Activated naive CD8-positive, alpha-beta T cell treated with anti-CD3 and anti-CD28 coated beads for 36 hours (primary cell): ENCODE data around the gene SMIM23. TPM values are rescaled to one million over a fixed set of nuclear protein-coding genes. Genes with fewer than 3 reads are reported as not detected.

Source experiments
- DNase-seq: peaks from one replicate; pipeline ENCODE4 v3.0.0; 2021
- H3K27ac Mint-ChIP-seq: one replicate; pipeline ENCODE4 v1.8.0; 2022; ENCODE audit warnings: mild to moderate bottlenecking, moderate library complexity, mixed read lengths
- H3K27me3 Mint-ChIP-seq: one replicate; pipeline ENCODE4 v1.8.0; 2022; ENCODE audit warnings: mild to moderate bottlenecking, mixed read lengths
- H3K36me3 Mint-ChIP-seq: one replicate; pipeline ENCODE4 v1.8.0; 2021; ENCODE audit warnings: mild to moderate bottlenecking, mixed read lengths
- H3K4me1 Mint-ChIP-seq: one replicate; pipeline ENCODE4 v1.8.0; 2021; ENCODE audit warnings: mixed read lengths
- H3K4me3 Mint-ChIP-seq: one replicate; pipeline ENCODE4 v1.8.0; 2022; ENCODE audit warnings: mild to moderate bottlenecking, moderate library complexity, mixed read lengths
- H3K9me3 Mint-ChIP-seq: one replicate; pipeline ENCODE4 v1.8.0; 2022; ENCODE audit warnings: mixed read lengths
- total RNA-seq, 2 experiments: library from RNA; stranded (reverse); gene quantifications; one replicate each; pipeline ENCODE4 v1.2.3, GENCODE V29; 2021

SMIM23 gene
- total RNA-seq, 2 experiments from 2014 or later = not detected

DNA sequence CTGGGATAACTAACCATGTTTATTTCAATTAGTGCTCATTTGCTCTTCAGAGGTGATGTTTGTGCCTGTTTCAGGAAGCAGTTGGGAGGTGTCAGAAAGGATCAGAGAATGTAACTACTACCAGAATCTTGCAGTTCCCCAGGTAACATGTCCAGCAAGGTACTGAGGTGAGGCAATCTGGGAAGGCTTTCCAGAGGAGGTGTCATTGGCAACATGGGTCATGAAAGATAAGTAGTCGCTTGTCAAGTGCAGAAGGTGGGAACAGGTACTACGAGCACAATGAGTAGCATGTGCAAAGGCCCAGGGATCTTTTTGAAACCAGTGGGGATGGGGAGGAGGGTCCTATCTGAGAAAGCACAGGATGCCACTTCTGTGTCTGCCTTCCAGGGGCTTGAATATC lies 4.8 kb downstream of the SMIM23 start:
- Mint-ChIP-seq H3K27me3 (peaks cover 31% of the 10 kb centered on the region), H3K27ac (no peak overlapping the region), H3K9me3 (no peaks in the 10 kb centered on the region), H3K4me3 (no peak overlapping the region), H3K36me3 (no peaks in the 10 kb centered on the region), H3K4me1 (no peaks in the 10 kb centered on the region)
- DNase-seq = no peak

GRCh38 chr5:171794470-171794960 lies 8.9 kb downstream of the SMIM23 start:
- Mint-ChIP-seq H3K4me1 (no peaks in the 10 kb centered on the region), H3K27ac (no peak overlapping the region), H3K4me3 (no peak overlapping the region), H3K27me3 (peaks cover 24% of the 10 kb centered on the region), H3K36me3 (no peaks in the 10 kb centered on the region), H3K9me3 (no peaks in the 10 kb centered on the region)
- DNase-seq = no peak

DNA sequence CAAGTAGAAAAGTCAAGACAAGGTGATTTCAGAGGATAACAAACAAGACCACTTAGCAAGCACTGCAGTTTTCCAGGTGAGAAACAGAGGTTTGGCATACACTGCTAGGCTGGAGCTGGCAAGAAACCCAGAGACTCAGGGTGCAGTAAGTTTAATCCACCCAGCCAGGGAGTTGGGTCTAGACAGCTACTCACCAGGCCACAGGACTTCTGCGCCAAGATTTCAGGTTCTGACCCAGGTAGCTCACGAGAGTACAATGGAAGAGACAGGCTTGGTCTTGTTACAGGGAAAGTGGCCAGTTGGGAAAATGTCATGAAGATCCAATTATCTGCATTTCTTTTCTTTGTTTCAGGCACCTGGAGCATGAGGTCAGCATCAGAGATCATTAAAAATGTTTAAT lies 9.8 kb downstream of the SMIM23 start:
- Mint-ChIP-seq H3K27me3 (peaks cover 25% of the 10 kb centered on the region), H3K9me3 (no peaks in the 10 kb centered on the region), H3K27ac (no peak overlapping the region), H3K4me3 (no peak overlapping the region), H3K36me3 (no peaks in the 10 kb centered on the region), H3K4me1 (no peaks in the 10 kb centered on the region)
- DNase-seq = no peak

- Mint-ChIP-seq H3K27ac (no peak overlapping the region), H3K36me3 (no peaks in the 10 kb centered on the region)
Observed at GRCh38 chr5:171796436-171796835, 10.8 kb downstream of the SMIM23 start.

DNA sequence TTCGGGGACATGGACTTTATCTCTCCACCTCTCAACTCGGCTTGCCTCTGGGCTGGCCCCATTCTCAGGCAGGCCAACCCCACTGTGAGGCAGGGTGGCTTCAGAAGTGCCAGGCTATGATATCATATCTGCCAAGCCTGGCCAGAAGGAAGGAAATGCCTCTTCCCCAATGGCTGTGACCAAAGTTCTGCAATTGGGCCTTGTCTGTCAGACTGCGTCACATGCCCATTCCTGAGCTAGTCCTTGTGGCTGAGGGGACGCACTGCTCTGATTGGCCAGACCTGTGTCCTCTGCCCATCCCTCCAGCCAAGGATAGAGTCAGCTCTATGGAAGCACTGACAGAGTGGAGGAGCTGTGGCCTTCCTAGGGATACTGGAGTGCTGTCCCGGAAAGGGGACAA lies 11.9 kb downstream of the SMIM23 start:
- no peak overlapping the region for H3K27ac Mint-ChIP-seq
- H3K4me1 Mint-ChIP-seq = no peaks in the 10 kb centered on the region
- no peak for DNase-seq
- no peaks in the 10 kb centered on the region for H3K9me3 Mint-ChIP-seq
- H3K4me3 Mint-ChIP-seq = no peak overlapping the region
- no peaks in the 10 kb centered on the region for H3K36me3 Mint-ChIP-seq
- peaks cover 19% of the 10 kb centered on the region for H3K27me3 Mint-ChIP-seq

More at GRCh38 chr5:171796436-171796835, 10.8 kb downstream of the SMIM23 start:
- H3K4me3 Mint-ChIP-seq = no peak overlapping the region
- no peaks in the 10 kb centered on the region for H3K9me3 Mint-ChIP-seq
- H3K27me3 Mint-ChIP-seq = peaks cover 18% of the 10 kb centered on the region
- H3K4me1 Mint-ChIP-seq = no peaks in the 10 kb centered on the region
- DNase-seq = no peak

GRCh38 chr5:171798418-171798817 lies 12.8 kb downstream of the SMIM23 start:
- no peaks in the 10 kb centered on the region for H3K9me3 Mint-ChIP-seq
- H3K27me3 Mint-ChIP-seq = peaks cover 18% of the 10 kb centered on the region
- H3K4me3 Mint-ChIP-seq = no peak overlapping the region
- no peaks in the 10 kb centered on the region for H3K36me3 Mint-ChIP-seq
- no peak for DNase-seq
- no peaks in the 10 kb centered on the region for H3K4me1 Mint-ChIP-seq
- H3K27ac Mint-ChIP-seq = no peak overlapping the region

DNA sequence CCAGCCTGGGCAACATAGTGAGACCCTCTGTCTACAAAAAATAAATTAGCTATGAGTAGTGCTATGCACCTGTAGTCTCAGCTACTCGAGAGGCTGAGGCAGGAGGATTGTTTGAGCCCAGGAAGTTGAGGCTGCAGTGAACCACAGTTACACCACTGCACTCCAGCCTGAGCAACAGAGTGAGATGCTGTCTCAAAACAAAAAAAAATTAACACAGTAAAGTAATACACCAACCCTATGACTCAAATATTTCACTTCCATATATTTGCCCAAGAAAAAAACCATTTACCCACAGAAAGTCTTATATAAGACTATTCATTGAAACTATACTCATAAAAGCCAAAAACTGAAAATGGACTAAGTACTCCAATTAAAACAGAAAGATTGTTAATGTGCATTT lies 16.2 kb downstream of the SMIM23 start:
- H3K27ac Mint-ChIP-seq = no peak overlapping the region
- no peak for DNase-seq
- H3K27me3 Mint-ChIP-seq = peaks cover 35% of the 10 kb centered on the region
- no peaks in the 10 kb centered on the region for H3K4me1 Mint-ChIP-seq
- no peaks in the 10 kb centered on the region for H3K36me3 Mint-ChIP-seq
- H3K4me3 Mint-ChIP-seq = no peak overlapping the region
- no peaks in the 10 kb centered on the region for H3K9me3 Mint-ChIP-seq

DNA sequence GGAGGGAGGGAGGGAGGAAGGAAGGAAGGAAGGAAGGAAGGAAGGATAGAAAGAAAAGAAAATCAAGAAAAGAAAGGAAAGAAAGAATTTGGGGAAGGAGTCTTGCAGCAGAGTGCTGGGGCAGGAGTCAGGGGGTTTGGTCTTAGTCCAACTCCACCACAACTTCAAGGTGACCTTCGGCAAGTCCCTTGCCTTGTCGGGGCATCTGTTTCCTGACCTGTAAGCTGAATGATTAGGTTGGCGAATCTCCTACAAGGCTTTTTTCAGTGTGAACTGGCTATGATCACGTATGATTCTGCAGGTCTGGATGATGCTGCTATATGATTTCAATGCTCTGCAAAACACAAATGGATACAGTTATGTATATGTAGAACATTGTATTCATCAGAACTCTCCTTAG lies 20.1 kb downstream of the SMIM23 start:
- Mint-ChIP-seq H3K4me1 (peaks cover 2% of the 10 kb centered on the region), H3K4me3 (no peak overlapping the region), H3K36me3 (peaks cover 2% of the 10 kb centered on the region), H3K27me3 (peaks cover 49% of the 10 kb centered on the region), H3K27ac (no peak overlapping the region), H3K9me3 (peaks cover 4% of the 10 kb centered on the region)
- DNase-seq = no peak

- H3K36me3 Mint-ChIP-seq = peaks cover 2% of the 10 kb centered on the region
- peaks cover 2% of the 10 kb centered on the region for H3K4me1 Mint-ChIP-seq
- DNase-seq = no peak
- peaks cover 46% of the 10 kb centered on the region for H3K27me3 Mint-ChIP-seq
- H3K27ac Mint-ChIP-seq = no peak overlapping the region
- no peak overlapping the region for H3K4me3 Mint-ChIP-seq
- H3K9me3 Mint-ChIP-seq = peaks cover 8% of the 10 kb centered on the region
Observed at GRCh38 chr5:171806976-171807747, 21.5 kb downstream of the SMIM23 start.

DNA sequence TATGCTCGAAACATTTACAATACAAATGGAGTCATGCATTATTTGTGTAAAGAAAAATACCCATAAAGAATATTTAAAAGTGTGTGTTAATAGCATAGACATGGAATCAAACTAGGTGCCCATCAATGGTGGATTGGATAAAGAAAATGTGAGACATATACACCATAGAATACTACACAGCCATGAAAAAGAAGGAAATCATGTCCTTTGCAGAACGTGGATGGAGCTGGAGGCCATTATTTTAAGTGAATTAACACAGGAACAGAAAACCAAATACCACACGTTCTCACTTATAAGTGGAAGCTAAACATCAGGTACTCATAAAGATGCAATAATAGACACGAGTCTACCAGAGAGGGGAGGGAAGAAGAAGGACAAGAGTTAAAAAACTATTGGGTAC lies 22.8 kb downstream of the SMIM23 start:
- Mint-ChIP-seq H3K4me1 (peaks cover 2% of the 10 kb centered on the region), H3K27me3 (peaks cover 46% of the 10 kb centered on the region), H3K27ac (no peak overlapping the region), H3K36me3 (peaks cover 2% of the 10 kb centered on the region), H3K9me3 (peaks cover 11% of the 10 kb centered on the region), H3K4me3 (no peak overlapping the region)
- no peak for DNase-seq

GRCh38 chr5:171808951-171809350 lies 23.3 kb downstream of the SMIM23 start:
- Mint-ChIP-seq H3K4me1 (peaks cover 2% of the 10 kb centered on the region), H3K9me3 (peaks cover 11% of the 10 kb centered on the region), H3K4me3 (no peak overlapping the region), H3K36me3 (peaks cover 2% of the 10 kb centered on the region), H3K27me3 (peaks cover 46% of the 10 kb centered on the region), H3K27ac (no peak overlapping the region)
- DNase-seq = no peak

DNA sequence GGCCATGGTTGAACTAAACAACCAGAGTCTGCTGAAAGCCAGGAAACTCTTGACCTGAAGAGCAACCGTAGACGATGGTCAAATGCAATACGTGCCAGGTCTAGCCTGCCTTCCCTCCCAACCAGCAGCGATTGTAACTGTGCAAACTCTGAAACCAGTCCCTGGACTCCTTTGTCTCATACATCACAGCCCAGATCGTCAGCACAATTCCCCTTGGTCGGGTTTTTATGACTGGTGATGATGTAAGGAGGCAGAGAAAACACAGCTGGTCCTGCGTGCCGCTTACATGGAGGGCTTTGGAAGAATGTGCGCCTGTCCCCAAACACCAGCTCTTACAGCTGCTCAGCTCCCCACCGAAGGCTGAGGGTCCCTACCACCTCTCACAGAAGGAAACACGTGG lies 24.6 kb downstream of the SMIM23 start:
- no peak for DNase-seq
- Mint-ChIP-seq H3K4me1 (peaks cover 2% of the 10 kb centered on the region), H3K36me3 (peaks cover 2% of the 10 kb centered on the region)

GRCh38 chr5:171813270-171813669 lies 27.7 kb downstream of the SMIM23 start:
- DNase-seq = no peak
- Mint-ChIP-seq H3K27me3 (peaks cover 5% of the 10 kb centered on the region), H3K27ac (no peak overlapping the region), H3K9me3 (peaks cover 8% of the 10 kb centered on the region), H3K36me3 (no peaks in the 10 kb centered on the region), H3K4me1 (no peaks in the 10 kb centered on the region), H3K4me3 (no peak overlapping the region)

More for the DNA sequence above, 24.6 kb downstream of the SMIM23 start:
- Mint-ChIP-seq H3K27ac (no peak overlapping the region), H3K27me3 (peaks cover 35% of the 10 kb centered on the region), H3K9me3 (peaks cover 11% of the 10 kb centered on the region), H3K4me3 (no peak overlapping the region)

GRCh38 chr5:171813813-171814490 lies 28.3 kb downstream of the SMIM23 start:
- DNase-seq = no peak
- no peak overlapping the region for H3K4me3 Mint-ChIP-seq
- H3K9me3 Mint-ChIP-seq = peaks cover 8% of the 10 kb centered on the region
- H3K27me3 Mint-ChIP-seq = no peaks in the 10 kb centered on the region
- H3K4me1 Mint-ChIP-seq = no peaks in the 10 kb centered on the region
- no peaks in the 10 kb centered on the region for H3K36me3 Mint-ChIP-seq
- no peak overlapping the region for H3K27ac Mint-ChIP-seq

GRCh38 chr5:171816666-171817065 lies 31.0 kb downstream of the SMIM23 start:
- no peak for DNase-seq
- no peak overlapping the region for H3K4me3 Mint-ChIP-seq
- no peaks in the 10 kb centered on the region for H3K36me3 Mint-ChIP-seq
- peaks cover 4% of the 10 kb centered on the region for H3K9me3 Mint-ChIP-seq
- no peak overlapping the region for H3K27ac Mint-ChIP-seq
- H3K27me3 Mint-ChIP-seq = no peaks in the 10 kb centered on the region
- H3K4me1 Mint-ChIP-seq = no peaks in the 10 kb centered on the region

DNA sequence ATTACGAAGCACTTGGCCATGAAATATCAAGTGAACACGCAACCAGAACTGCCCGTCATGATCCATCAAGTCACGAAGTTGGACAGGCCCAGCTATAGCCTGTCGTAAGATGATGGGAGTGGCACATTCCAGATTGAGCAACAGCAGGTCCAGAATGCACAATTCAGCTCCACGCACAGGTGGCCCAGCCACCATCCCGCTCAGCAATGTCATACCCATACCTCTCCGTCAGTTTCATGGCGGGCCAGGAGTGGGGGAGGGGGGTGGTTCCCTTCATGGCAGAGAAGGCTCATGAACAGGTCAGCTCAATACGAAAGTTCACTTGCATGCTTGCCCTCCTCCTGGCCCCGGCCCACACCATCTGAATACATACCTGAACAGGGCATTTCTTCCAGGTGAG lies 34.9 kb downstream of the SMIM23 start:
- no peak for DNase-seq
- no peaks in the 10 kb centered on the region for H3K9me3 Mint-ChIP-seq
- H3K36me3 Mint-ChIP-seq = no peaks in the 10 kb centered on the region
- H3K4me1 Mint-ChIP-seq = no peaks in the 10 kb centered on the region
- H3K4me3 Mint-ChIP-seq = no peak overlapping the region
- no peaks in the 10 kb centered on the region for H3K27me3 Mint-ChIP-seq
- no peak overlapping the region for H3K27ac Mint-ChIP-seq
